LHCN-M2 (cell line): ENCODE results near the gene ZNF710. TPM values are rescaled to one million over a fixed set of nuclear protein-coding genes. Genes with fewer than 3 reads are reported as not detected.

Experiments
- total RNA-seq: library from RNA; depleted of rRNA; stranded (reverse); fragments of >200 nt; gene quantifications from 2 replicates; pipeline ENCODE4 v1.2.3, GENCODE V29; 2014; rRNA removed

The ZNF710 gene
- total RNA-seq, 1 experiment from 2014 or later, result 13.1 TPM

Other genes starting within 250 kb of the ZNF710 start
- gene MESP2, start 225.0 kb upstream of the ZNF710 start, total RNA-seq, result 0.06 and 0.45 TPM in 2 replicates
- gene ANPEP, start 186.5 kb upstream of the ZNF710 start, total RNA-seq, result 61.8 and 73.4 TPM in 2 replicates
- gene AP3S2, start 107.3 kb upstream of the ZNF710 start, total RNA-seq, result 56.6 and 65.7 TPM in 2 replicates
- gene ARPIN, start 88.4 kb upstream of the ZNF710 start, total RNA-seq, result 10.9 and 14.3 TPM in 2 replicates
- gene IDH2, start 101.1 kb downstream of the ZNF710 start, total RNA-seq, result 62.7 and 70.3 TPM in 2 replicates
- 6.3 and 7.0 TPM in 2 replicates for gene SEMA4B, start 200.0 kb downstream of the ZNF710 start, total RNA-seq
- 13.7 and 25.8 TPM in 2 replicates for gene CIB1, start 232.6 kb downstream of the ZNF710 start, total RNA-seq
- gene GDPGP1, start 232.9 kb downstream of the ZNF710 start, total RNA-seq, result 4.5 and 4.7 TPM in 2 replicates
- gene TTLL13, start 248.2 kb downstream of the ZNF710 start, total RNA-seq, result not detected in 2 replicates